ENCODE results near the gene MIDN. TPM values are rescaled to one million over a fixed set of nuclear protein-coding genes. Genes with fewer than 3 reads are reported as not detected.

The MIDN gene
- total and polyA plus RNA-seq, 10 of the 15 experiments (the other 5 are each of a cell fraction or from before 2014, with no cell fraction given) = 0.38 to 51.5 (median 7.2) TPM

- TF ChIP-seq MEF2A (IDR thresholded peaks at IDR 0.05; ENCODE audit: insufficient read depth, low read depth, low read length) = no peak
- TF ChIP-seq RCOR1 (conservative IDR thresholded peaks at IDR 0.05; ENCODE audit: low read depth, low read length) = no peak
- TF ChIP-seq IRF4 (IDR thresholded peaks at IDR 0.05; ENCODE audit: low read depth, low read length) = no peak
- TF ChIP-seq CBX5 (IDR thresholded peaks at IDR 0.05; ENCODE audit: low read depth) = no peak
- TF ChIP-seq MTA2 (IDR thresholded peaks at IDR 0.05; ENCODE audit: low read depth) = no peak
- TF ChIP-seq ZSCAN29 (IDR thresholded peaks at IDR 0.05) = no peak
- TF ChIP-seq, protein P1, sequence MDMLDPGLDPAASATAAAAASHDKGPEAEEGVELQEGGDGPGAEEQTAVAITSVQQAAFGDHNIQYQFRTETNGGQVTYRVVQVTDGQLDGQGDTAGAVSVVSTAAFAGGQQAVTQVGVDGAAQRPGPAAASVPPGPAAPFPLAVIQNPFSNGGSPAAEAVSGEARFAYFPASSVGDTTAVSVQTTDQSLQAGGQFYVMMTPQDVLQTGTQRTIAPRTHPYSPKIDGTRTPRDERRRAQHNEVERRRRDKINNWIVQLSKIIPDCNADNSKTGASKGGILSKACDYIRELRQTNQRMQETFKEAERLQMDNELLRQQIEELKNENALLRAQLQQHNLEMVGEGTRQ (IDR thresholded peaks at IDR 0.05; ENCODE audit: borderline replicate concordance, low read depth, low read length) = no peak
- TF ChIP-seq MEF2B (IDR thresholded peaks at IDR 0.05; ENCODE audit: partially characterized antibody, poor library complexity, severe bottlenecking) = peak; percentile 64
- no peak for TF ChIP-seq FOS (IDR thresholded peaks at IDR 0.05; ENCODE audit: borderline replicate concordance, extremely low read depth, insufficient read length)
- TF ChIP-seq PBX3 (IDR thresholded peaks at IDR 0.05; ENCODE audit: insufficient replicate concordance, low read depth, low read length) = no peak
- TF ChIP-seq CEBPB (IDR thresholded peaks at IDR 0.05; ENCODE audit: borderline replicate concordance in 1 of 2, low read depth in 2 of 2, low read length in 2 of 2) = no peak
- no peak for TF ChIP-seq YY1 (IDR thresholded peaks at IDR 0.05; ENCODE audit: low read depth, low read length)
- TF ChIP-seq TBL1XR1 (IDR thresholded peaks at IDR 0.05; ENCODE audit: low read depth, low read length) = no peak
- no peak for TF ChIP-seq FOXK2 (IDR thresholded peaks at IDR 0.05)
- peak; percentile 38; the same call in 1 of the 2 replicates for TF ChIP-seq IKZF1 (conservative IDR thresholded peaks at IDR 0.05)
- TF ChIP-seq POLR2A (IDR thresholded peaks at IDR 0.05; ENCODE audit: low read depth, low read length) = peak; percentile 20; the same call in 1 of the 2 replicates
- no peak for TF ChIP-seq MTA3 (IDR thresholded peaks at IDR 0.05; ENCODE audit: borderline replicate concordance, low read length)
- TF ChIP-seq USF1 (IDR thresholded peaks at IDR 0.05; ENCODE audit: borderline replicate concordance, extremely low read length, insufficient read depth, low read depth, low read length) = no peak
- no peak for TF ChIP-seq PML (IDR thresholded peaks at IDR 0.05; ENCODE audit: low read length)
- TF ChIP-seq SUZ12 (IDR thresholded peaks at IDR 0.05; ENCODE audit: unreplicated experiment) = no peak
- TF ChIP-seq CREB1 (IDR thresholded peaks at IDR 0.05; ENCODE audit: low read depth) = no peak
- TF ChIP-seq LARP7 (IDR thresholded peaks at IDR 0.05) = no peak; the same call in 1 of the 2 replicates
- no peak for TF ChIP-seq CBX3 (IDR thresholded peaks at IDR 0.05; ENCODE audit: borderline replicate concordance, low read depth)
- no peak for TF ChIP-seq IRF3 (IDR thresholded peaks at IDR 0.05)
- TF ChIP-seq TCF3 (IDR thresholded peaks at IDR 0.05; ENCODE audit: borderline replicate concordance, insufficient read depth, low read depth, low read length) = no peak
- no peak for TF ChIP-seq RELA (IDR thresholded peaks at IDR 0.05; ENCODE audit: borderline replicate concordance, partially characterized antibody)
These were observed 11.7 kb downstream of the MIDN start (continued) for GRCh38 chr19:1259876-1260748.

Data from GM12878 (cell line).